Mesodermal cell (in vitro differentiated cells): ENCODE data around the gene WSB1.
A peak's percentile ranks its signal among the peaks of the same experiment; 100 is the strongest.

ENCODE experiments used
- H3K27ac ChIP-seq: 2 replicates; pipeline ENCODE4 v1.7.0; 2013; ENCODE audit warnings: mild to moderate bottlenecking, low read depth, low read length, moderate library complexity; ENCODE audit not compliant: severe bottlenecking
- H3K36me3 ChIP-seq: 2 replicates; pipeline ENCODE4 v1.7.1; 2013; ENCODE audit warnings: mild to moderate bottlenecking, low read length, moderate library complexity; ENCODE audit not compliant: control insufficient read depth, insufficient read depth
- H3K4me1 ChIP-seq: one replicate; pipeline ENCODE4 v1.7.1; 2013; ENCODE audit warnings: mild to moderate bottlenecking, low read length; ENCODE audit not compliant: insufficient read depth, control insufficient read depth, poor library complexity, severe bottlenecking
- H3K4me3 ChIP-seq: 2 replicates; pipeline ENCODE4 v1.7.0; 2013; ENCODE audit warnings: low read length, control low read depth, mild to moderate bottlenecking; ENCODE audit not compliant: insufficient read depth, poor library complexity, severe bottlenecking; ENCODE audit errors: extremely low read depth
- H3K9me3 ChIP-seq: 2 replicates; pipeline ENCODE4 v1.7.1; 2013; ENCODE audit warnings: mild to moderate bottlenecking, low read length, moderate library complexity; ENCODE audit not compliant: control insufficient read depth
- WGBS, 2 experiments: methylation state at CpG; one replicate each; pipeline ENCODE4 v1.1.5; 2013; ENCODE audit warnings: missing lambda C conversion rate in 2 of 2; ENCODE audit not compliant: insufficient coverage in 2 of 2; 5-methylcytosine and 5-hydroxymethylcytosine counted together

The WSB1 gene

DNA sequence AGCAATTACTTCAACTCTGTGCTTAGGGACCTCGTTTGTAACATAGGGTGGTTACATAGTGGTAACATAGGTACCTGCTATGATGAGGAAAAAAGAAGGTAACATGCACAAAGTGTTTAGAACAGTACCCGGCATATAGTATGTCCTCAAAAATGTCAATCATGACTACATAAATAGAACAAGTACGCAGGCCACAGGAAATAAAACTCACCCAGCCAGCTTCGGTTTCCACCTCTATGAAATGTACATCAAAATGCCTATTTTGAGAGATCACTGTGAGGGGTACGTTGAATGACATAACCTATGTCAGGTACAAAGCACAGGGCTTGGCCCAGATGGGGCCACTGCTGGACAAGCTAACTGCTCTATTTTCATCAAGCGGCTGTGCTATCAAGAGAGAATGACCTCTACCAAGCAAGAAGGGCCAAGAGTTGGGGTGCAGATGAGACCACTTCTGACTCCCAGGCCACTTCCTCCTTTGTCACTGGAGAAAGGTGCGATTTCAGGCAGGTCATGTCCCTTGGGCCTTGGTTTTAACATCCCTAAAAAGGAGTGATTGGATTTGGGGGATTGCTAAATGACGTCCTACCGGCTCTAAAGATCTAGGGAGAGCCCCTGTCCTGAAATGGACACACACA lies 45.4 kb downstream of the WSB1 start:
- Histone ChIP-seq H3K9me3 (no peaks in the 10 kb centered on the region), H3K4me3 (no peak overlapping the region), H3K4me1 (peaks cover 3% of the 10 kb centered on the region), H3K36me3 (no peaks in the 10 kb centered on the region), H3K27ac (no peak overlapping the region)
- WGBS, 2 experiments: 91 to 98% methylated on average over 4 to 7 of the region's 9 CpGs

DNA sequence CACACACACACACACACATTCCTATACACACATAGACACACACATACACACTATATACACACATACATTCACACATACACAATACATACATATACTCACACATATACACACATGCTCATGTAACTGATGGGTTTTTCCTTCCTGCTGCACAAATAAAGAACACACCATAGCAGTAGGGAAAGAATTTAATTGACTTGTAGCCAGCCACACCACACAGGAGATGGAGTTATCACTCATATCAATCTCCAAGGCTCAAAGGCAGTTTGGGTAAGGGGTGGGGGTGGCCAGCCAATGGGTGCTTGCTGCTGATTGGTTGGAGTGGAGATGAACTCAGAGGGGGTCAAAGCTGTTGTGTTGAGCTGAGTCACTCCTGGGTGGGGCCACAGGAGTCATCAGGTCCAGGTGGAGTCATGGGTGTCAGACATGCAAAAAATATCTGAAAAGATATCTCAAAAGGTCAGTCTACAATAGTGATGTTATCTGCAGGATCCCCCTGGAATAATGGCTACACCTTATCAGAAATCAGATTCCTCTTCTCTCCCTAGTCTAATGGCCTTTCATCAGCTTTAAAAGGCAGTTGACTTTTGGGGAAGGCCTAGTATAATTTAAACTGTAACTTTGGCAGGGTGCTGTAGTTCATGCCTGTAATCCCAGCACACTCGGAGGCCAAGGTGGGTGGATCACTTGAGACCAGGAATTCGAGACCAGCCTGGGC lies 46.1 kb downstream of the WSB1 start:
- Histone ChIP-seq H3K9me3 (no peaks in the 10 kb centered on the region), H3K4me3 (no peak overlapping the region), H3K4me1 (peaks cover 3% of the 10 kb centered on the region), H3K27ac (no peak overlapping the region), H3K36me3 (no peaks in the 10 kb centered on the region)
- WGBS, 2 experiments: 80 to 100% methylated on average over 1 of the region's 2 CpGs

GRCh38 chr17:27340575-27340974 lies 46.7 kb downstream of the WSB1 start:
- no peak overlapping the region for H3K27ac ChIP-seq
- no peaks in the 10 kb centered on the region for H3K9me3 ChIP-seq
- WGBS, 2 experiments: 100% methylated on average over 1 of the region's 7 CpGs
- H3K4me3 ChIP-seq: no peak overlapping the region
- H3K36me3 ChIP-seq: no peaks in the 10 kb centered on the region
- peaks cover 6% of the 10 kb centered on the region for H3K4me1 ChIP-seq

DNA sequence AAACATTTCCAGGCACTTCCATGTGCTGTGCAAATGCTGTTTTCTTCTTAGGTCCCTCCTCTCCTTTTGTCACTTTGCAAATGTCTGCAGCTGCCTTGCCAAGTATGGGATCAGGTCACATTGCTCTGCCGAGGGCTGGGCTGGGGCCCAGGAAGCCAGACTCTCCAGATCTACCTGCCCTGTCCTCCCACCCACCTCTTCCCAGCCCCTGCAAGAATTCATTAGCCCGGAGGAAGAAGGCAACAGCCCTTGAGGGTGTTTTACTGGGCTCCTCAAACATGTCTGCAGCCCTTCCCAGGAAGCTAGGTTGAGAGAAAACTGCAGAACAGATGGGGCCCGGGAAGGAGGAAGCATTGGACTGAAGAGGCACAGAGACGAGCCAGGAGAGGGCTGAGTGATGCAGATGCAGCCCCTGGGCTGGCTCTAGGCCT lies 47.1 kb downstream of the WSB1 start:
- Histone ChIP-seq H3K36me3 (no peaks in the 10 kb centered on the region), H3K27ac (no peak overlapping the region), H3K9me3 (no peaks in the 10 kb centered on the region), H3K4me3 (no peak overlapping the region), H3K4me1 (peaks cover 6% of the 10 kb centered on the region)
- 60 to 72% methylated on average over 2 to 3 of the region's 4 CpGs for WGBS, 2 experiments

GRCh38 chr17:27342059-27342458 lies 48.1 kb downstream of the WSB1 start:
- Histone ChIP-seq H3K4me3 (no peak overlapping the region), H3K27ac (no peak overlapping the region), H3K9me3 (no peaks in the 10 kb centered on the region), H3K36me3 (no peaks in the 10 kb centered on the region), H3K4me1 (peaks cover 6% of the 10 kb centered on the region)
- WGBS, 2 experiments: 60% methylated on average over 1 of the region's 4 CpGs; no CpG with 5 or more reads in 1 of the 2 experiments

GRCh38 chr17:27343294-27343693 lies 49.4 kb downstream of the WSB1 start:
- no peaks in the 10 kb centered on the region for H3K9me3 ChIP-seq
- no peaks in the 10 kb centered on the region for H3K36me3 ChIP-seq
- no peak overlapping the region for H3K27ac ChIP-seq
- WGBS, 2 experiments: 70 to 94% methylated on average over 2 to 3 of the region's 3 CpGs
- peaks cover 6% of the 10 kb centered on the region for H3K4me1 ChIP-seq
- H3K4me3 ChIP-seq: no peak overlapping the region

DNA sequence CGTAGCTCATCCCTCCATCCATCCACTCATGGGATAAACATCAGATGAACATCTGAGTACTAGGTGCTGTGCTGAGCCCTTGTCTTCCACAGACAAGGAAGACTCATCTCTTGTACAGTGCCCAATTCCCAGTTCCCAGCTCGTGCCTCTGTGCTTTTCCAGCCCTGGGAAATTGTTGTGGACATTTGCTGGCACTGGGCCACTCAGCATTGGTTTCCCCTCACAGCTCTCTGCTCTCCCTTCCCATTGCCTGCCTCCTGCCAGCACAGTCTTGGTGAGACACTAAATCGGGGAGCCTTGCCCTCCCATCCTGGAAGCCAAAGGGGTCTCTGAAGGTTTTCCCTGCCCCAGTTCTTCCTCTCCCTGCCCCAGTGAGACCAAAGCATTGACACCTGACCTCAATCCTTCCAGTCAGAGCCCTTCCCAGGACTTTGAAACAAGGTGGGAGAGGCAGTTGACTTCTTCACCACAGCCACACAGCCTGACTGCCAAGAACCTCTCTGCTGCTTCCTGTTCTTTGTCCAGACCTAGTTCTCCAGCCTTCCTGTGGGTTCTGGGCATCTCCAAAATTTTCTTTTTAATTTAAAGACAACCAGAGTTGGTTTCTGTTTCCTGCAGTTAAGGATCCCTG lies 50.2 kb downstream of the WSB1 start:
- H3K36me3 ChIP-seq: no peaks in the 10 kb centered on the region
- 89 to 96% methylated on average over 3 of the region's 3 CpGs for WGBS, 2 experiments
- H3K27ac ChIP-seq: no peak overlapping the region
- no peaks in the 10 kb centered on the region for H3K9me3 ChIP-seq
- H3K4me1 ChIP-seq: peaks cover 6% of the 10 kb centered on the region
- no peak overlapping the region for H3K4me3 ChIP-seq

GRCh38 chr17:27345141-27345904 lies 51.4 kb downstream of the WSB1 start:
- Histone ChIP-seq H3K9me3 (no peaks in the 10 kb centered on the region), H3K4me3 (no peak overlapping the region), H3K27ac (peak overlapping the region; percentile 73), H3K4me1 (peaks cover 11% of the 10 kb centered on the region), H3K36me3 (no peaks in the 10 kb centered on the region)
- 23 to 26% methylated on average over 9 to 13 of the region's 17 CpGs for WGBS, 2 experiments

DNA sequence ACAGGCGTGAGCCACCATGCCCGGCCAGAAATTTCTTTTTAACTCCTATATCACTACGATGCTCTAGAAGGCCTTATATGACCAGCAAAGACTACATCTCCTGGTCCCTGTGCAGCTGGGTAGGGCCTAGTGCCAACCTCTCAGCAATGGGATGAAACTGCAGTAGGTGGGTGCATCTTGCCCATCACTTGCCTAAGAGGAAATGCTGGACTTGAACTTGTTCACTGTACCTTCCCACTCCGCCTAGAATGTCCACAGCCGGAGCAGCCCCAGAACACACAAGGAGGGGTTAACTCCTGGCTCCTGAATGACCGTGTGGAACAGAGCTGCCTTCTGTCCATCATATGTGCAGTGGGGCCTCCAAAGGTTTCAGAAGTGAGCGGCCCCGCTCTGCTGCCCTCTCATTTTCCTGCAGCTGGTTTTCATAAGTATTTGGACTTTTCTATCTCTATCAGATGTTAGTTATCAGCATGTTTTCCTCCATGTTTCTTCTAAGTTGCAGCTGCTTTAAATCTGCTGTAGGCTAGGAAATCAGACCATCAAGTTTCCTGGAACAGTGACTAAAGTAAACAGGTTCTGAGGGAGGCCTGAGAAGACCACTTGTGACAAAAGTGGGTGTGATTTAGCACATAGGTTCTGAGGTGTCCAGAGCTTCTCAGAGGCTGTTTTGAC lies 52.5 kb downstream of the WSB1 start:
- H3K36me3 ChIP-seq: no peaks in the 10 kb centered on the region
- H3K4me3 ChIP-seq: no peak overlapping the region
- H3K27ac ChIP-seq: no peak overlapping the region
- H3K9me3 ChIP-seq: no peaks in the 10 kb centered on the region
- WGBS, 2 experiments: 91 to 94% methylated on average over 7 to 8 of the region's 8 CpGs
- H3K4me1 ChIP-seq: peaks cover 8% of the 10 kb centered on the region

- Histone ChIP-seq H3K4me3 (no peak overlapping the region), H3K4me1 (peaks cover 8% of the 10 kb centered on the region), H3K27ac (no peak overlapping the region), H3K36me3 (no peaks in the 10 kb centered on the region), H3K9me3 (no peaks in the 10 kb centered on the region)
- WGBS, 2 experiments: no CpG with 5 or more reads among the region's 2 CpGs
Measured at GRCh38 chr17:27348196-27348595, 54.3 kb downstream of the WSB1 start.
